Esophagus squamous epithelium (tissue), 5 donors: ENCODE measurements around the gene ORC3. TPM values are rescaled to one million over a fixed set of nuclear protein-coding genes. Genes with fewer than 3 reads are reported as not detected.

Experiments used
- DNase-seq: peaks from one replicate; lab custom pipeline; 2025; lab: John Stamatoyannopoulos, UW
- H3K27ac ChIP-seq, 4 donors: fragments of 200-600 bp; sonication (generic); one replicate each; pipeline ENCODE4 v1.5.1; 2016 to 2019; ENCODE audit warnings: mild to moderate bottlenecking in 1 of 4
- H3K27me3 ChIP-seq, 4 donors: fragments of 200-600 bp; sonication (generic); 1 replicate in 3 of 4; 2 replicates in 1 of 4; pipeline versions ENCODE4 v1.5.1 to v1.6.0; 2017 to 2021; ENCODE audit warnings: antibody characterized with exemption in 1 of 4
- H3K36me3 ChIP-seq, 3 donors: fragments of 200-600 bp; sonication (generic); one replicate each; pipeline ENCODE4 v1.5.1; 2016 to 2019
- H3K4me1 ChIP-seq, 3 donors: fragments of 200-600 bp; sonication (generic); one replicate each; pipeline ENCODE4 v1.5.1; 2017 to 2019
- H3K4me3 ChIP-seq, 4 donors: fragments of 200-600 bp; sonication (generic); 1 replicate in 3 of 4; 2 replicates in 1 of 4; pipeline ENCODE4 v1.5.1; 2016 to 2019; ENCODE audit warnings: mild to moderate bottlenecking in 2 of 4, moderate library complexity in 1 of 4
- H3K9me3 ChIP-seq, 3 donors: fragments of 200-600 bp; sonication (generic); one replicate each; pipeline ENCODE4 v1.5.1; 2016 to 2019
- POLR2A ChIP-seq, 4 donors: fragments of 450-650 bp; IDR thresholded peaks; one replicate each; pipeline ENCODE4 v1.6.1; 2017; ENCODE audit warnings: antibody characterized with exemption in 4 of 4, mild to moderate bottlenecking in 4 of 4, moderate library complexity in 3 of 4
- WGBS, 2 donors: methylation state at CpG; one replicate each; pipeline ENCODE4 v1.1.5; 2018; 5-methylcytosine and 5-hydroxymethylcytosine counted together
- intact Hi-C: fragments of 100-400 bp; cut with DNase I; formaldehyde crosslinking; loops from one replicate; pipeline ENCODE4 v1.15.0; 2022
- total RNA-seq, 4 donors: library from RNA; depleted of rRNA; stranded (reverse); fragments of >200 nt; gene quantifications; one replicate each; pipeline ENCODE4 v1.1.0, GENCODE V29; 2016
- TF ChIP-seq, protein P1 (sequence below), 6 experiments: fragments of 450-650 bp in 4 of 6; fragments of 200-600 bp in 2 of 6; sonication (generic) in 2 of 6; IDR thresholded peaks; one replicate each; pipeline ENCODE4 v1.5.1; 2016 to 2019; ENCODE audit warnings: antibody characterized with exemption in 6 of 6, mild to moderate bottlenecking in 4 of 6, moderate library complexity in 4 of 6
- donor health status: DM: yes; HTN: yes; CAD: no.

The ORC3 gene
- total RNA-seq, 4 donors from 2014 or later = 8.6 to 15.4 (median 12.7) TPM

DNA sequence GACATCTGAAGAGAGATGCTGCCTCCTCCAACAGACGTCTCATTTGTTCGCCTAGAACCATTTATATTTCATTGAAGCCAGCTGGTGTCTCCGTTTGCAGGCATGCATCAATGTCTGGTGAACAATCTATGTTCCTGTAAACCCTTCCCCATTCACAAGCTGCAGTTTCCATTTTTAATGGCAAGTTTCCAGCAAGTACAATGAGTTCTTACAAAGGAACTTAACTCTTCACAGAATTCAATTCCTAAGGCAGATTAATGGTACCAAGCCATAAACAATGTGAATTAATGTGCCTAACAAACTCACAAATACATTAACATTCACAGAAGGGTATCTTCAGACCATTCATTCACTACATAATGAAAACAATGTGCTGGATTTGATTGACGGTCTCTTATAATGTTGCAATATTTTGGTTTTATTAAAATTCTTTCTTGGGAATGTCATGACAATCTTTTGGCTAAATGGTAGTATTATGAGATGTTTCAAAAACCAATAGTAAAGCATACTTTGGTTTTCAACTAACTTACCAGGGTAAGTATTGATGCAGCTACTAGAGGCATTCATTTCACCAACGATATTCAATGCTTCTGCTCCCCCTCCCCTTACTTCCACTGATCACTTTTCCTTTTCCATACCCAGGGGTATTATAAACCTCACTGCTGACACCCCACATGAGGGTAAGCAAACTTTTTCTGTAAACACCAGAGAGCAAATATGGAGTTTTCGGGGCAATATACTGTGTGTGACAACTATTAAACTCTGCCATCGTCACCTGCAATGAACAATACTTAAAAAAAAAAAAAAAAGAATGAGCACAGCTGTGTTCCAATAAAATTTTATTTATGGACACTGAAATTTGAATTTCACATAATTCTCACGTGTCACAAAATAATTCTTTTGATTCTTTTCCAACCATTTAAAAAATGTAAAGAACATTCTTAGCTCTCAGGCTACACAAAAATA lies 107.9 kb downstream of the ORC3 start:
- peak overlapping the region; percentile 76 to 93 (median 89) for H3K4me3 ChIP-seq
- H3K27me3 ChIP-seq = no peaks in the 10 kb centered on the region
- no peaks in the 10 kb centered on the region for H3K9me3 ChIP-seq
- intact Hi-C loops = no loop called here
- TF ChIP-seq POLR2A (IDR thresholded peaks at IDR 0.05) = no peak
- TF ChIP-seq, protein P1, sequence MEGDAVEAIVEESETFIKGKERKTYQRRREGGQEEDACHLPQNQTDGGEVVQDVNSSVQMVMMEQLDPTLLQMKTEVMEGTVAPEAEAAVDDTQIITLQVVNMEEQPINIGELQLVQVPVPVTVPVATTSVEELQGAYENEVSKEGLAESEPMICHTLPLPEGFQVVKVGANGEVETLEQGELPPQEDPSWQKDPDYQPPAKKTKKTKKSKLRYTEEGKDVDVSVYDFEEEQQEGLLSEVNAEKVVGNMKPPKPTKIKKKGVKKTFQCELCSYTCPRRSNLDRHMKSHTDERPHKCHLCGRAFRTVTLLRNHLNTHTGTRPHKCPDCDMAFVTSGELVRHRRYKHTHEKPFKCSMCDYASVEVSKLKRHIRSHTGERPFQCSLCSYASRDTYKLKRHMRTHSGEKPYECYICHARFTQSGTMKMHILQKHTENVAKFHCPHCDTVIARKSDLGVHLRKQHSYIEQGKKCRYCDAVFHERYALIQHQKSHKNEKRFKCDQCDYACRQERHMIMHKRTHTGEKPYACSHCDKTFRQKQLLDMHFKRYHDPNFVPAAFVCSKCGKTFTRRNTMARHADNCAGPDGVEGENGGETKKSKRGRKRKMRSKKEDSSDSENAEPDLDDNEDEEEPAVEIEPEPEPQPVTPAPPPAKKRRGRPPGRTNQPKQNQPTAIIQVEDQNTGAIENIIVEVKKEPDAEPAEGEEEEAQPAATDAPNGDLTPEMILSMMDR (IDR thresholded peaks at IDR 0.05) = no peak
- H3K4me1 ChIP-seq = peaks cover 26 to 73% (median 27%) of the 10 kb centered on the region in 3 donors
- no peak for DNase-seq
- H3K36me3 ChIP-seq = no peaks in the 10 kb centered on the region
- peak overlapping the region; percentile 51 to 99 (median 96) for H3K27ac ChIP-seq
- 38 to 44% methylated on average over 8 of the region's 8 CpGs for WGBS, 2 donors

DNA sequence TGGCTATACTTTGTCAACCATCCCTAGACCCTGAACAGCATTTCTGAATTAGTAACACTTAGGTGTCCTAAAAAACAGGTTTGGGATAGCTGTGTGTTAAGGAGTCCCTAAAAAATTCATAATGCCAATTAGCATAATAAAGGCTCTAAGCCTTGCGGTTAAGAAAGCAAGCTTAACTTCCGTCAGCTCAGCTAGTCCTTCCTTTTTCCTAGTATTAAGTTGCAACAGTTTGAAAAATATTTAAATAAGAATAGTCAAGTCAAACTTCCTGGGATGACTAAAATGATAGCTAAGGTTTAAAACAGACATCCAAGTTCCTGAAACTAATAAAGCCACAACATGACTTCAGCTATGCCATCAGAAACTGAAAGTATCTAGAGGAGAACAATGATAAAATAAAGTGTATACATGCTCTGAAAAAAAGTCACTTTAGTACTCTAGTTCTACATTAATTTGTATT lies 108.6 kb downstream of the ORC3 start:
- peak overlapping the region; percentile 74 to 99 (median 96) for H3K27ac ChIP-seq
- no peak for DNase-seq
- no peaks in the 10 kb centered on the region for H3K9me3 ChIP-seq
- intact Hi-C loops = no loop called here
- H3K36me3 ChIP-seq = no peaks in the 10 kb centered on the region
- H3K27me3 ChIP-seq = no peaks in the 10 kb centered on the region
- H3K4me1 ChIP-seq = peaks cover 19 to 71% (median 28%) of the 10 kb centered on the region in 3 donors
- peak in 1 of 4 donors; percentile 14 for TF ChIP-seq POLR2A (IDR thresholded peaks at IDR 0.05)
- TF ChIP-seq, protein P1 (IDR thresholded peaks at IDR 0.05) = no peak
- WGBS, 2 donors = 0 to 2% methylated on average over 2 of the region's 2 CpGs
- peak overlapping the region; percentile 76 to 93 (median 89) for H3K4me3 ChIP-seq

DNA sequence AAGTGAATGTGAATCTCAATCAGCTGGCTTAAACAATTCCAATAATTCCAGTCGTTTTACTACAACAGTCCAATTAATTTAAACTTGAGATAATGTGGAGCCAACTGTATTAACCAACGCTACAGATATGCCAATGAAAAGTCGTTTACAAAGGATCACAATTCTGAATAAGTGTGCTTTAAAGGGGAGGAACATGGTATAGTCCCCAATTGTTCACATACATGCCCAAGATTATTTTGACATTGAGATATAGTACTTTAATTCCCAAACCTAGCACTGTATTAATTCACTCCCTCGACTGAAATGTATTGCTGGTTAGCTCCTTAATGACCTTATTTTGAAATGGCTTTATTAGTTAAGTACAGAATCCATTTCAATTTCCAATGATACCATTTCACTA lies 109.6 kb downstream of the ORC3 start:
- H3K4me1 ChIP-seq = peaks cover 18 to 61% (median 28%) of the 10 kb centered on the region in 3 donors
- H3K36me3 ChIP-seq = no peaks in the 10 kb centered on the region
- TF ChIP-seq, protein P1 (IDR thresholded peaks at IDR 0.05) = no peak
- no peak for TF ChIP-seq POLR2A (IDR thresholded peaks at IDR 0.05)
- no peaks in the 10 kb centered on the region for H3K27me3 ChIP-seq
- intact Hi-C loops = no loop called here
- WGBS, 2 donors = 1 to 4% methylated on average over 4 of the region's 4 CpGs
- H3K9me3 ChIP-seq = no peaks in the 10 kb centered on the region
- H3K27ac ChIP-seq = peak overlapping the region; percentile 74 to 99 (median 96)
- no peak for DNase-seq
- H3K4me3 ChIP-seq = peak overlapping the region; percentile 76 to 93 (median 89)

DNA sequence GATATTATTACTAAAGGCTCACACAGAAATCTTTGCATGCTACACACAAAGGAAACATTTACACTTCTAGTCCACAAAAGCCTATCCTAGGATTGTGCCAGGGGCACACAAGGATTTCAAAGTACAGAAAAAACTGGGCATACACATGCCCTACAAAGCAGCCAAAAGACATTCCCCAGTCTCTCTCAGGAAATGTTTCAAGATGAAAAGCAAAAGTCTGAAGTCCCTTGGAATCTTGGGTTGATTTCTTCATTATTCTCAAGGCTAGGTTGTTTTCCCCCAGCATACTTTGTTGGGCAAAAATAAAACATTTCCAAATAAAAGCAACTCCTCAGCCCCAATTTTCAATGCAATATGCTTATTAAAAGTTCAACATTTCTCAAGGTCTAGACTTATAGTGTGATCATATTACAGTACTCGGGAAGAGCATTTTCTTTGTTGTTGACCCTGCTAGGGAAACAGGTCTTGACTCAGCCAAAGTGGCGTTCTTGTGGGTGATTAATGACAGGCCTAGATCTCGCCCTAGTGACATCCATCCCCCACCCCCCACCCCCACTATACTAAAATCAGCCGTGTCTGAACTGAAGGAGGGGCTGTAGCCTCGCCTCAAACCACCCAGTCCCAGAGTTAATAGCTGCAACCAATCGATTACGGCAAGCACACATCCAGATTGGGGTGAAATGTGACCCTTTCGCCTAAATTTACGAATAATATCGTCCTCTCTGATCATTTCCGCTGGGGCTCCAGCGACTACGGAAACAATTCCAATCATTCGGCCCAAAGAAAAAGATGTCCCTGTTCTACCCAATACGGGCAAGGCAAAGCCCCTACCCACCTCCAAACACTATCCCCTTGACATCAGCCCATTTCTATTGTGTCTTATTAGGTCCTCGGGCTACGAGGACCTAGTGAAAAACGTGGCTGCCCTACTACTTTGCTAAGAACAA lies 110.7 kb downstream of the ORC3 start:
- no peak for DNase-seq
- Histone ChIP-seq H3K36me3 (no peaks in the 10 kb centered on the region), H3K4me3 (peak overlapping the region; percentile 76 to 93 (median 89)), H3K9me3 (no peaks in the 10 kb centered on the region), H3K4me1 (peaks cover 14 to 50% (median 27%) of the 10 kb centered on the region in 3 donors), H3K27me3 (no peaks in the 10 kb centered on the region), H3K27ac (peak overlapping the region; percentile 93 to 99 (median 98))
- no peak for TF ChIP-seq POLR2A (IDR thresholded peaks at IDR 0.05)
- TF ChIP-seq, protein P1 (IDR thresholded peaks at IDR 0.05) = no peak
- 1% methylated on average over 14 to 16 of the region's 18 CpGs for WGBS, 2 donors
- intact Hi-C loops = no loop called here
